Epithelial cell of proximal tubule (primary cell): ENCODE data around the gene FRG2. TPM values are rescaled to one million over a fixed set of nuclear protein-coding genes. Genes with fewer than 3 reads are reported as not detected.
"Not testable (repeated sequence)": the region's sequence is repeated elsewhere in the genome, so short reads cannot be mapped to it uniquely, and the experiment has no call there.

Experiments
- DNase-seq: peaks from one replicate; pipeline ENCODE4 v3.0.0-alpha.2; 2011; ENCODE audit warnings: low read depth
- H3K4me3 ChIP-seq: 2 replicates; pipeline ENCODE4 v1.5.1; 2011; ENCODE audit warnings: low read depth, mild to moderate bottlenecking, low read length
- total RNA-seq: library from RNA; depleted of rRNA; stranded (reverse); fragments of >200 nt; gene quantifications from 2 replicates; pipeline ENCODE4 v1.2.3, GENCODE V29; 2015
- TF ChIP-seq, protein P1 (sequence below): conservative IDR thresholded peaks from 2 replicates; pipeline ENCODE4 v1.5.1; 2012; ENCODE audit warnings: low read depth, mild to moderate bottlenecking, low read length

Gene FRG2
- total RNA-seq, 1 donor from 2014 or later = not detected

- TF ChIP-seq, protein P1, sequence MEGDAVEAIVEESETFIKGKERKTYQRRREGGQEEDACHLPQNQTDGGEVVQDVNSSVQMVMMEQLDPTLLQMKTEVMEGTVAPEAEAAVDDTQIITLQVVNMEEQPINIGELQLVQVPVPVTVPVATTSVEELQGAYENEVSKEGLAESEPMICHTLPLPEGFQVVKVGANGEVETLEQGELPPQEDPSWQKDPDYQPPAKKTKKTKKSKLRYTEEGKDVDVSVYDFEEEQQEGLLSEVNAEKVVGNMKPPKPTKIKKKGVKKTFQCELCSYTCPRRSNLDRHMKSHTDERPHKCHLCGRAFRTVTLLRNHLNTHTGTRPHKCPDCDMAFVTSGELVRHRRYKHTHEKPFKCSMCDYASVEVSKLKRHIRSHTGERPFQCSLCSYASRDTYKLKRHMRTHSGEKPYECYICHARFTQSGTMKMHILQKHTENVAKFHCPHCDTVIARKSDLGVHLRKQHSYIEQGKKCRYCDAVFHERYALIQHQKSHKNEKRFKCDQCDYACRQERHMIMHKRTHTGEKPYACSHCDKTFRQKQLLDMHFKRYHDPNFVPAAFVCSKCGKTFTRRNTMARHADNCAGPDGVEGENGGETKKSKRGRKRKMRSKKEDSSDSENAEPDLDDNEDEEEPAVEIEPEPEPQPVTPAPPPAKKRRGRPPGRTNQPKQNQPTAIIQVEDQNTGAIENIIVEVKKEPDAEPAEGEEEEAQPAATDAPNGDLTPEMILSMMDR = no peak
- H3K4me3 ChIP-seq = peak overlapping the region; percentile 53
- DNase-seq = no peak
These were observed 11.3 kb downstream of the FRG2 start for GRCh38 chr4:190015538-190016368.

- TF ChIP-seq, protein P1 = no peak
- DNase-seq = no peak
- H3K4me3 ChIP-seq = peak overlapping the region; percentile 53
These were observed 12.1 kb downstream of the FRG2 start for GRCh38 chr4:190014771-190015537.

GRCh38 chr4:189989941-189990340 is 37.1 kb downstream of the FRG2 start:
- DNase-seq, H3K4me3 ChIP-seq: not testable (repeated sequence)

DNA sequence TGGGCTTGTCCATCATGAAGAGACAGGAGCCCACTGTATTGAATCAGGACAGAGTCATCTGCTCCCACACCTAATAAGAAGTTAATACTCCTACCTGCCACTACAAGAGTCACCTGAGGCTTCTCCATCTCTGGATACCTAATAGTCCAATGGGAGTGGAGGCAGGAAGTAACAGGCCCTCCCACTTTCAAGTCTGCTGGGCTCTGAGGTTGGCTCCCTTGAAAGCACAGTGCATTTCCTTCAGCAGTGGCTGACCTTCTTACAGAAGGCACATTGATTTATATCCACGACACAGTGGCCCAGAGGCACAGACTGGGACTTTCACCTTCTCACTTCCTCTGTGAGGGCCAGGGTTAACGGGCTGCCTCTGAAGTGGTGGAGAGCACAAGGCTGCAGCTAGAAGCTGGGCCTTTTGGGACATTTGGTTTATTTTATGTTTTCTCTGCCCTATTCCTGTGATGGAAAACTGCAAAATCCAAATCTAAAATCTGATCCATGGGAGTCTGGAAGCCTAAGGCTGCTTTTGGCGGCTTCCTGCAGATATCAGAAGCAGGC is 38.1 kb downstream of the FRG2 start:
- H3K4me3 ChIP-seq = no peak overlapping the region
- no peak for DNase-seq
- TF ChIP-seq, protein P1 = no peak

DNA sequence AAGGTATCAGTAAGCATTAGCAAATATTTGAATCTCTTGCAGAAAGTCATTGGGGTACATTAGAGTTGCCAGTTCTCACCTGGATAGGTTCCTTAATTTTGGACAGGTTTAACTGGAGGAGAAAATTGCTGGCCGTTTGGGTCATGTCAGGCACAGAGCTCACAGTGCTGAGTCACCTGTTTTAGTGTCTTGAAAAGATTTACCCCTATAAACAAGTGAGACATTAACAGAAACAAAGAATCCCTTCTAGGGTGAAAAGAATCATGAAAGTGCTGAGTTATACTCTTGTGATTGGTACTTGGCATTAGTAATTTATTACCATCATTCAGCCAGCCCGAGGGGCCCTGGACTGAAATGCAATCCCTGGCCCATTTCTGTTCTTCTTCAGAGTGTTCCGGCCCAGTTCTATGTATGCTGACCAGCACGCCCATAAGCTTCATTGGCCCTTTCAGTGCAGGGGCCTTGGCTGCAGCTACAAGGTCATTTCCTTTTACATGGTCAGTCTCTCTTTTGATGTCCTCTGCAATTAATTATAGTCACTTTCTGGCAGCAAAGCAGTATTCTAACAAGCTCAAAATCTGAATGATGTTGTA is 41.3 kb downstream of the FRG2 start:
- H3K4me3 ChIP-seq = not testable (repeated sequence)
- DNase-seq = peak; percentile 22

GRCh38 chr4:189984661-189985060 is 42.4 kb downstream of the FRG2 start:
- H3K4me3 ChIP-seq, DNase-seq: not testable (repeated sequence)

DNA sequence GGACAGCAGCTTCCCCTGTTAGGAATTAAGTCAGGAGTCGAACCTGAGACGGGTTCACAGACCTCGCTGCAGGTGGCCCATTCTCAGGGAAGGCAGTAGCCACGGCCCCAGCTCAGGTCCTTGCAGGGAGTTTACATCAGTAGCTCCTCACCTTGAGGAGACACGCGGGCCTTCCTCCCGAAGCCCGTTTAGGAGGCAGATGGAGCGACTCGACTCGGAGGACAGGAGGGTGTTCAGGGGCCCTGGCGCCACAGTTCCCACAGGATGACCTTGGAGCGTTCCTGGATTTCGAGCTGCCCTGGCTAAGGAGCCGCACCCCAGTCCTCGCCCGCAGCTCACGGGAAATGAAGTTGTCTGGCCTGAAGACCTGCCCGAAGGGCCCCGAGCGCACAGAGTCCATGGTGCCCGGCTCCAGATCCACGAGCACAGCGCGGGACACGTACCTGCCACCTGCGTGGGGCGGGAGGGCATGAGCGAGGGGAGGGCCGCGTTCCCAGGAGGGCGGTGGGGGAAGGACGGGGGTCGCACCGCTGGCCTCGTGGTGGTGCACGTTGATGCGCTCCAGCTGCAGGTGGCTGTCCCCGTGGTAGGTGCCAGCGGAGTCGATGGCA is 43.0 kb downstream of the FRG2 start:
- DNase-seq, H3K4me3 ChIP-seq: not testable (repeated sequence)

- DNase-seq = no peak
- TF ChIP-seq, protein P1 = no peak
- H3K4me3 ChIP-seq = no peak overlapping the region
These were observed 45.1 kb downstream of the FRG2 start for GRCh38 chr4:189981970-189982369.

GRCh38 chr4:189980292-189980691 is 46.8 kb downstream of the FRG2 start:
- not testable (repeated sequence) for DNase-seq, H3K4me3 ChIP-seq
